Measurements from ENCODE around the gene FRMD4A.

- no peak for TF ChIP-seq CTCF (IDR thresholded peaks at IDR 0.05; ENCODE audit: low read length)
- TF ChIP-seq EZH2 (optimal IDR thresholded peaks at IDR 0.05; ENCODE audit: low read depth, low read length), result no peak
- no peak for TF ChIP-seq EZH2phosphoT487 (IDR thresholded peaks at IDR 0.05; ENCODE audit: low read length)
Observed at GRCh38 chr10:14233566-14233965, 97.2 kb downstream of the FRMD4A start.

Data from MM.1S (cell line).